Progenitor cell of endocrine pancreas (in vitro differentiated cells): Measurements from ENCODE around the gene CTDSP1. TPM values are rescaled to one million over a fixed set of nuclear protein-coding genes. Genes with fewer than 3 reads are reported as not detected.

Experiments used
- DNase-seq: peaks from one replicate; pipeline ENCODE4 v3.0.0; 2021; ENCODE audit warnings: low spot score; ENCODE audit not compliant: unreplicated experiment
- H3K27ac Mint-ChIP-seq: 2 replicates; pipeline ENCODE4 v1.8.0; 2021; ENCODE audit warnings: mild to moderate bottlenecking, moderate library complexity, mixed read lengths
- H3K27me3 Mint-ChIP-seq: 2 replicates; pipeline ENCODE4 v1.8.0; 2021; ENCODE audit warnings: mixed read lengths
- H3K36me3 Mint-ChIP-seq: 2 replicates; pipeline ENCODE4 v1.8.0; 2022; ENCODE audit warnings: mixed read lengths; ENCODE audit not compliant: insufficient read depth
- H3K4me1 Mint-ChIP-seq: 2 replicates; pipeline ENCODE4 v1.8.0; 2021; ENCODE audit warnings: low read depth, mixed read lengths
- H3K4me3 Mint-ChIP-seq: 2 replicates; pipeline ENCODE4 v1.8.0; 2021; ENCODE audit warnings: low read depth, mild to moderate bottlenecking, moderate library complexity, mixed read lengths
- H3K9me3 Mint-ChIP-seq: 2 replicates; pipeline ENCODE4 v1.8.0; 2021; ENCODE audit warnings: low read depth, mixed read lengths
- total RNA-seq: library from RNA; stranded (reverse); gene quantifications from 2 replicates; pipeline ENCODE4 v1.2.1, GENCODE V29; 2021
- TF ChIP-seq, protein P1 (sequence below): fragments of 200-600 bp; sonication (generic); IDR thresholded peaks from one replicate; pipeline ENCODE4 v1.5.0; 2021; ENCODE audit warnings: antibody characterized with exemption, mild to moderate bottlenecking; ENCODE audit not compliant: unreplicated experiment

The CTDSP1 gene
- total RNA-seq, 1 donor from 2014 or later: 108 TPM

DNA sequence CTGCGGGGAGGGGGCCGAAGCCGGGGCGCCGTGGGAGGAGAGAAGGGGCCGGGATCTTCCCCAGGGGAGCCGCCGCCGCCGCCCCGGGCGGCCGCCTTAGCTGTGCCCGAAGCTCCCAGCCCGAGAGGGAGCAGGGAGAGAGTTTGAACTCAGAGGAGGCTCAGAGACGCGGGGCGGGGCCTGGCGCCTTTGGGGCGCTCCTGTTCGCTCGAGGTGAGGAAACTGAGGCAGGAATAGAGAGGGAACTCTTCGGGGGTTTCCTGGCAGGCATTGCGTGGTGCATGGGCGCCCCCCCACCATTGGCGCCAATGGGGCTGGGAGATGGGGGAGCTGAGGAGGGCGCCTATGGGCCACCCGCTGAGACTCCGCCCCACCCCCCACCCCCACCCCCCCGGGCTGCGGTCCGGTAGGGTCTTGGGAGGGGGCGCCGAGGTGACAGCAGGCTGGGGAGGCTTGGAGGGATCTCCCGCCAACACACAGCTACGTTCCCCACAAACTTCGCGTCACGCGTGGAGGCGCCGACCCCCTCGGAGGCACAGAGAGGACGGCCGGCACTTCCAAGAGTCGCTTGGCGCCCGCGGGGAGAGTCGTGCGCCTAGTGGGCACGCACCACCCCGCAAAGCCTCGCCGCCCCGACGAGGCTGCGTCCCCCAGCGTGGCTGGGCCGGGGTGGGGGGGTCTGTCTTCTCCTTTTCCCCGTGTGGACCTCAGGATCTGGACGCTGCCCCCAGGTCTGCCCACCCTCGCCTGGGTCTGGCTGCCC is 680 bp downstream of the CTDSP1 start:
- Mint-ChIP-seq H3K27me3 (no peaks in the 10 kb centered on the region), H3K36me3 (peaks cover 3% of the 10 kb centered on the region), H3K9me3 (no peaks in the 10 kb centered on the region), H3K27ac (peak overlapping the region; percentile 96), H3K4me3 (peak overlapping the region; percentile 91), H3K4me1 (peaks cover 16% of the 10 kb centered on the region)
- TF ChIP-seq, protein P1, sequence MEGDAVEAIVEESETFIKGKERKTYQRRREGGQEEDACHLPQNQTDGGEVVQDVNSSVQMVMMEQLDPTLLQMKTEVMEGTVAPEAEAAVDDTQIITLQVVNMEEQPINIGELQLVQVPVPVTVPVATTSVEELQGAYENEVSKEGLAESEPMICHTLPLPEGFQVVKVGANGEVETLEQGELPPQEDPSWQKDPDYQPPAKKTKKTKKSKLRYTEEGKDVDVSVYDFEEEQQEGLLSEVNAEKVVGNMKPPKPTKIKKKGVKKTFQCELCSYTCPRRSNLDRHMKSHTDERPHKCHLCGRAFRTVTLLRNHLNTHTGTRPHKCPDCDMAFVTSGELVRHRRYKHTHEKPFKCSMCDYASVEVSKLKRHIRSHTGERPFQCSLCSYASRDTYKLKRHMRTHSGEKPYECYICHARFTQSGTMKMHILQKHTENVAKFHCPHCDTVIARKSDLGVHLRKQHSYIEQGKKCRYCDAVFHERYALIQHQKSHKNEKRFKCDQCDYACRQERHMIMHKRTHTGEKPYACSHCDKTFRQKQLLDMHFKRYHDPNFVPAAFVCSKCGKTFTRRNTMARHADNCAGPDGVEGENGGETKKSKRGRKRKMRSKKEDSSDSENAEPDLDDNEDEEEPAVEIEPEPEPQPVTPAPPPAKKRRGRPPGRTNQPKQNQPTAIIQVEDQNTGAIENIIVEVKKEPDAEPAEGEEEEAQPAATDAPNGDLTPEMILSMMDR: no peak
- no peak for DNase-seq

DNA sequence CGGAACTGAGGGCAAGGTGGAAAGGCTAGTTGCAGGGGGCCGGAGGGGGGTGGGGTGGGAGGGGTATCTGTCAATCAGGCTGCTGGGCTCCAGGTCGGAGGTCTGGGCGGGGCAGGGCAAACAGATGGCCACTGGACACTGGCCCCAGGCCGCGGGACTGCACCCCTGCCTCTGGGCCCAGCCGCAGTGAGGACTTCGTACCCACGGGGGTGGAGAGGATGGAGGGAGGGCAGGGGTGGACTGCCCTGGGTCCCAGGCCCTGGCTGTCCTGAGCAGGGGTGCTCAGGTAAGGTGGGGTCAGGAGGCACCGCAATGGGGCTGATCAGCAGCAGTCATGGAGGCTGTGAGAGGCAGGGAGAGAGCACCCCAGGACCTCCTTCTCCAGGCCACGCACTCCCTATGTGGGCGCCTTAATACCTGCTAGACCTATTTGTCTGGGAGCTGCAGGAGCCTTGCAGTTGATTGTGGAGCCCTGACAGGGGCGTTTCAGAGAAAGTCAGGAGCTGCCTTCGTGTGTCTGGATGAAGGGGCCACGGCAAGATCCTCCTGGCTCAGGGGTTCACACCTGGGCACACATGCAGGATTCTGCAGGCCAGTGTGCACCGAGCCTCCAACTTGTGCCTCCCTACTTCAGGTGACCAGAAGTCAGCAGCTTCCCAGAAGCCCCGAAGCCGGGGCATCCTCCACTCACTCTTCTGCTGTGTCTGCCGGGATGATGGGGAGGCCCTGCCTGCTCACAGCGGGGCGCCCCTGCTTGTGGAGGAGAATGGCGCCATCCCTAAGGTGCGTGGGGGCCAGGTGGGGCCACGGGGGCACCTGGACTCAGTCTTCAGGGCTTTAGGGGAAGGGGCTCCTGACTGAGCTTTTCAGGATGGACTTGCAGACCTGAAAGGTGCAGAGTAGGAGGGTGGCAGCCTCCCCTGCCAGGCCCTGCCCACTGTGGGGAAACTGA is 1.5 kb downstream of the CTDSP1 start:
- peak overlapping the region; percentile 91 for H3K4me3 Mint-ChIP-seq
- peaks cover 18% of the 10 kb centered on the region for H3K4me1 Mint-ChIP-seq
- peaks cover 3% of the 10 kb centered on the region for H3K36me3 Mint-ChIP-seq
- no peaks in the 10 kb centered on the region for H3K9me3 Mint-ChIP-seq
- H3K27me3 Mint-ChIP-seq: no peaks in the 10 kb centered on the region
- TF ChIP-seq, protein P1: no peak
- DNase-seq: no peak
- no peak overlapping the region for H3K27ac Mint-ChIP-seq

DNA sequence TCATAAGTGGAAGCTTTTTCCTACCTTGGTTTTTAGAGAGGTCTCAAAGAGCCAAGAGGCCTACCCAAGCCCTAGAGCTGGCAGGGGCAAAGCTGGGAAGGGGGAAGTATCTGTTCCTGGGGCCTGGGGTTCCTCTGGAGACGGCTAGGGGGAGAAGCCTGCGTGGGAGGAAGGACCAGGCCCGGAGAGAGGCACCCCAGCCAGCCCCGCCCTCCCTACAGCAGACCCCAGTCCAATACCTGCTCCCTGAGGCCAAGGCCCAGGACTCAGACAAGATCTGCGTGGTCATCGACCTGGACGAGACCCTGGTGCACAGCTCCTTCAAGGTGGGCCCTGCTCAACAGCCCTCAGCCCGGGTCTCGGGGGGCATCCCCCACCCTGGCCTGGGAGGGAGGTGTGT is 2.2 kb downstream of the CTDSP1 start:
- Mint-ChIP-seq H3K27ac (no peak overlapping the region), H3K27me3 (no peaks in the 10 kb centered on the region), H3K4me3 (peak overlapping the region; percentile 91), H3K36me3 (peaks cover 3% of the 10 kb centered on the region), H3K9me3 (no peaks in the 10 kb centered on the region), H3K4me1 (peaks cover 14% of the 10 kb centered on the region)
- TF ChIP-seq, protein P1: no peak
- no peak for DNase-seq

DNA sequence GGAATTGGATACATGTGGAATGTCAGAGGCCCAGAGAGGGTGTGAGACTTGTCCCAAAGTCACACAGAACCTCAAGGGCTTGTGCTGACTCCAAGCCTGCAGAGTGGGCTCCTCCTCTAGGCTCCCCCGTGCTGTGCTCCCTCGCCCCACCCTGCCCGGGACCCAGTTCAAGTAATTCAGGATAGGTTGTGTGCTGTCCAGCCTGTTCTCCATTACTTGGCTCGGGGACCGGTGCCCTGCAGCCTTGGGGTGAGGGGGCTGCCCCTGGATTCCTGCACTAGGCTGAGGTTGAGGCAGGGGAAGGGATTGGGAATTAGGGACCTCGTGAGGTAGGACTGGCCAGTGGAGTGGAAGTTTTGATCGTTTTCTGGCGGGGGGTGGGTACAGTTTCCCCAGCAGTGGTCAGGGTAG is 2.8 kb downstream of the CTDSP1 start:
- Mint-ChIP-seq H3K36me3 (peaks cover 3% of the 10 kb centered on the region), H3K27ac (no peak overlapping the region), H3K9me3 (no peaks in the 10 kb centered on the region), H3K27me3 (no peaks in the 10 kb centered on the region), H3K4me3 (no peak overlapping the region), H3K4me1 (peaks cover 17% of the 10 kb centered on the region)
- no peak for DNase-seq
- TF ChIP-seq, protein P1: no peak

DNA sequence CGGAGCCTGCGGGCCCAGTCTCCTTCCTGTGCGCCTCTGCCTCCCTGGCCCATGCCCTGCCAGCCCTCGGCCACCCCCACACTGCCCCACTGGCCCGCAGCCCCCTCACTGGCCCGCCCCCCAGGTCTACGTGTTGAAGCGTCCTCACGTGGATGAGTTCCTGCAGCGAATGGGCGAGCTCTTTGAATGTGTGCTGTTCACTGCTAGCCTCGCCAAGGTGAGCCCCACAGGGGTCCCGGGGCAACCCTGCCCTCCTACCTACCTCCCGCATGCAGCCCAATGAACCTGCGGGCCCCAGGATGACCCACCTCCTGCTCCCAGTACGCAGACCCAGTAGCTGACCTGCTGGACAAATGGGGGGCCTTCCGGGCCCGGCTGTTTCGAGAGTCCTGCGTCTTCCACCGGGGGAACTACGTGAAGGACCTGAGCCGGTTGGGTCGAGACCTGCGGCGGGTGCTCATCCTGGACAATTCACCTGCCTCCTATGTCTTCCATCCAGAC is 3.3 kb downstream of the CTDSP1 start:
- H3K4me3 Mint-ChIP-seq: no peak overlapping the region
- no peak overlapping the region for H3K27ac Mint-ChIP-seq
- H3K27me3 Mint-ChIP-seq: no peaks in the 10 kb centered on the region
- H3K36me3 Mint-ChIP-seq: peaks cover 3% of the 10 kb centered on the region
- no peaks in the 10 kb centered on the region for H3K9me3 Mint-ChIP-seq
- DNase-seq: no peak
- peaks cover 13% of the 10 kb centered on the region for H3K4me1 Mint-ChIP-seq
- TF ChIP-seq, protein P1: no peak
